Dendritic cell treated with granulocyte-macrophage colony-stimulating factor and Interleukin-4, amounts not matched to agents 40 ng/mL and 50 ng/mL, for 4 days (primary cell): Measurements from ENCODE around the gene OPRL1.

Experiments used
- H3K27ac Mint-ChIP-seq: one replicate; pipeline ENCODE4 v1.8.0; 2022; ENCODE audit warnings: mild to moderate bottlenecking, mixed read lengths
- H3K27me3 Mint-ChIP-seq: one replicate; pipeline ENCODE4 v1.8.0; 2022; ENCODE audit warnings: mild to moderate bottlenecking, mixed read lengths
- H3K36me3 Mint-ChIP-seq: one replicate; pipeline ENCODE4 v1.8.0; 2022; ENCODE audit warnings: low read depth, mixed read lengths
- H3K4me1 Mint-ChIP-seq: one replicate; pipeline ENCODE4 v1.8.0; 2022; ENCODE audit warnings: low read depth, mixed read lengths
- H3K4me3 Mint-ChIP-seq: one replicate; pipeline ENCODE4 v1.8.0; 2022; ENCODE audit warnings: mild to moderate bottlenecking, moderate library complexity, mixed read lengths
- H3K9me3 Mint-ChIP-seq: one replicate; pipeline ENCODE4 v1.8.0; 2022; ENCODE audit warnings: mixed read lengths
- intact Hi-C: fragments of 100-400 bp; cut with micrococcal nuclease; formaldehyde crosslinking; loops from one replicate; pipeline ENCODE4 v1.15.0; 2022

Gene OPRL1

GRCh38 chr20:64149809-64150560 lies 70.1 kb downstream of the OPRL1 start:
- Mint-ChIP-seq H3K27me3 (no peaks in the 10 kb centered on the region), H3K36me3 (no peaks in the 10 kb centered on the region), H3K9me3 (peaks cover 12% of the 10 kb centered on the region), H3K27ac (no peak overlapping the region), H3K4me3 (no peak overlapping the region), H3K4me1 (no peaks in the 10 kb centered on the region)
- intact Hi-C loops: no loop called here
